Left cardiac atrium (tissue), 4 donors: ENCODE results near the gene YPEL5. TPM values are rescaled to one million over a fixed set of nuclear protein-coding genes. Genes with fewer than 3 reads are reported as not detected.
"Not testable (repeated sequence)": the region's sequence is repeated elsewhere in the genome, so short reads cannot be mapped to it uniquely, and the experiment has no call there.

ENCODE experiments used
- ATAC-seq, 2 donors: fragments of 200-7000 bp; cut with Tn5 transposase; one replicate each; pipeline ENCODE4 v1.9.1; 2020; ENCODE audit warnings: mild to moderate bottlenecking in 2 of 2, moderate library complexity in 2 of 2
- DNase-seq: peaks from one replicate; pipeline ENCODE4 v3.0.0-alpha.2; 2020
- intact Hi-C, 2 donors: fragments of 100-400 bp; cut with DNase I; formaldehyde crosslinking; loops; one replicate each; pipeline versions ENCODE4 v1.14.1 to v1.15.1; 2022 to 2023
- long read RNA-seq: library from polyadenylated mRNA; unstranded; transcript quantifications from one replicate; pipeline ENCODE4 v2.0.0, GENCODE V29; 2021
- total RNA-seq, 2 donors: library from RNA; stranded (reverse); fragmentation: NEBNext Ultra II Directional; extraction: Animal tissue kit (Norgen Biotek cat#: 25700); gene quantifications; one replicate each; pipeline ENCODE4 v1.2.1, GENCODE V29; 2021
- donor health status: DM: no; HTN: yes; CAD: no.
- donor health status: DM: no; HTN: yes; CAD: no; lungs with severe emphysema.
- donor health status: DM: yes; HTN: yes; CAD: no.
- donor health status: Dilated cardiomyopathy.

The YPEL5 gene
- 10 to 100 TPM; 54.0 to 55.2 TPM for total RNA-seq
- long read RNA-seq, transcript YPEL5-202 (4 exons, 2,499 nt), result minor isoform, 5 of 83 reads
- long read RNA-seq, transcript YPEL5-201 (3 exons, 2,182 nt), result major isoform, 65 of 83 reads
- long read RNA-seq, partial matches to known transcripts, result 0 of 83 reads
- long read RNA-seq, other reads (novel, unspliced or antisense), result 9 of 83 reads

GRCh38 chr2:30146337-30147195 is at the start of gene YPEL5:
YPEL5 (plus strand) TSS chr2:30147007; CDS start chr2:30156652, 9,645 bp downstream.
- DNase-seq (peak; percentile 99), ATAC-seq (peak; percentile 97 to 98)
- intact Hi-C loops, result no loop called here

DNA sequence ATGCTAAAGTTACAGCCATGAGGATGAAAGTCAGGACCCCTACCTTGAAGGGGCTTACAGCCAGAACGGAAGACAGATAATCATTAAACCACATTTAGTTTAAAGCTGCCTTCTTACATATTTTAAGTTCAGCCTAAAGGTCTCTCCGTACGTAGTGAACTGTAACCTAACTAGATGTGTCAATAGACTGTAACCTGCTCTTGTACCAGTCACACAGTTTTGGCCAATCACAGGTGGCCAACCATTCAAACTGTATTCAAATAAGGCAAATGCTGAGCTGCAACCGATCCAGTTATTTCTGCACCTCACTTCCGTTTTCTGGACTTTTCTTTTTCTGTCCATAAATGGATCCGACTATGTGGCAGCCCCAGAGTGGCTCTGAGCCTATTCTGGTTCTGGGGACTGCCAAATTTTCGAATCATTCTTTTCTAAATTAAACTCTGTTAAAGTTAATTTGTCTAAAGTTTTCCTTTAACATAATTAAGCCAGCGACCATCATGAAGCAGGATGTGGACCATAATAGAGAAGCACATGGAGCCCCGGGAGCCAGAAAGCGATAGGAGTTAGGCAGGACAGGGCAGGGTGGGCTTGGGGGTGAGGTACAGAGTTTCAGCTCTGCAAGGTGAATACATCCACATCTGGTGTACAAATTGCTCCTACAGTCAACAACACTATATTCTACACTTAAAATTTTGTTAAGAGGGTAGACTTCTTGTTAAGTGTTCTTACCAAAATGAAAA is 48.4 kb upstream of the YPEL5 start:
- ATAC-seq, result no peak

GRCh38 chr2:30099366-30099765 is 47.4 kb upstream of the YPEL5 start:
- intact Hi-C loops, DNase-seq, ATAC-seq: not testable (repeated sequence)

More for the DNA sequence above, 48.4 kb upstream of the YPEL5 start:
- no peak for DNase-seq
- intact Hi-C loops, result no loop called here

GRCh38 chr2:30100691-30101090 is 46.1 kb upstream of the YPEL5 start:
- ATAC-seq, DNase-seq, intact Hi-C loops: not testable (repeated sequence)

DNA sequence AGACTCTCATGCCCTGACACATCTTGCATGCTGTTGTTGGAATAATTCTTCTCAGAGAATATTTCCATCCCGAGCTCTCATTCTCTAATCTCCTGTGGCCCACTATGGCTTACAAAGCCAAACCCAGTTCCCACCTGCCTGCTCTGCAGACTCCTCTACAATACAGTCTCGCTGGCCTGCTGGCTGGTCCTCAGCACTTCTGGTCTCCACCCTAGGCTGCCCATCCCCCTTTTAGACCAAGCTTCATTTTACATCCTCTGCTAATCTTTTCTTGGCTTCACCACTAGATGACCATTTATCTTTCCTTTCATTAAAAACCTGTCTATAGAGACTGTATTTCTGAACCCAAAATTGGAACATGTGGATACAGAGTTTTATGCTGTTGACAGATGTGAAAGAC is 42.5 kb upstream of the YPEL5 start:
- intact Hi-C loops, result no loop called here
- DNase-seq (no peak), ATAC-seq (no peak)

DNA sequence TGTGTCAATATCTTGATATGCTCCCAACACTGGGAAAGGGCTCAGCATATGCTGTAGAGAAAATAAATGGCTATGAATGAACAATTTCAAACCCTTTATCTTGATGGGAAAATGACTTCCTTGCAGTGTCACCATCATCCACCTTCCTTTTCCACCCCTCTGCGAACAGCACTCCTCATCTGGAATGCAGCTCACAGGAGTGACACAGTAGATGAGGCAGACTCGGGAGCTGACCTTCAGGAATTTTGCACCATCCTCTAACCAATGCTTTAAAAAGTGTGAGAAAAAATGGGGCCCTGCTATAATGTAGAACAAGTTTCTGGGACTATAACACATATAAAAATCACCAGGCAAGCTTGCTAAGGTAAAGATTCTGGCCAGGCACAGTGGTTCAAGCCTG is 41.3 kb upstream of the YPEL5 start:
- no peak for DNase-seq
- intact Hi-C loops, result no loop called here
- no peak for ATAC-seq

DNA sequence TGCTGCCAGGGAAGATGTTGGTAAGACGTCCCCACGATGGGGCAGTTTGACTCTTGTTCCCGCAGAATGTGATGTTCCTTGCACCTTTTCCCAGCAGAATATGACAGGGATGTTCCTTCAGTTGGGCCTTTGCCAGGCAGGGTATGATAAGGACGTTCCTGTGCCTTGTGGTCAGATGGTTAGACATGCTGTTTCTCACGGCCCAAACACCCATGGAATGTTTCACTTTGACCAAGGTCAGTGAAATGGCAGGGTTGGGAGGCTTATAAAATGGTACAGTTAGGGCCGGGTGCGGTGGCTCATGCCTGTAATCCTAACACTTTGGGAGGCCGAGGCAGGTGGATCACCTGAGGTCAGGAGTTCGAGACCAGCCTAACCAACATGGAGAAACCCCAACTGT is 40.3 kb upstream of the YPEL5 start:
- ATAC-seq (peak in 1 of 2 donors; percentile 80), DNase-seq (no peak)
- intact Hi-C loops, result no loop called here

- DNase-seq, result no peak
- ATAC-seq, result no peak
- intact Hi-C loops, result no loop called here
Measured at GRCh38 chr2:30108192-30108591, 38.6 kb upstream of the YPEL5 start.

GRCh38 chr2:30108851-30109250 is 38.0 kb upstream of the YPEL5 start:
- ATAC-seq (no peak), DNase-seq (no peak)
- intact Hi-C loops, result no loop called here

DNA sequence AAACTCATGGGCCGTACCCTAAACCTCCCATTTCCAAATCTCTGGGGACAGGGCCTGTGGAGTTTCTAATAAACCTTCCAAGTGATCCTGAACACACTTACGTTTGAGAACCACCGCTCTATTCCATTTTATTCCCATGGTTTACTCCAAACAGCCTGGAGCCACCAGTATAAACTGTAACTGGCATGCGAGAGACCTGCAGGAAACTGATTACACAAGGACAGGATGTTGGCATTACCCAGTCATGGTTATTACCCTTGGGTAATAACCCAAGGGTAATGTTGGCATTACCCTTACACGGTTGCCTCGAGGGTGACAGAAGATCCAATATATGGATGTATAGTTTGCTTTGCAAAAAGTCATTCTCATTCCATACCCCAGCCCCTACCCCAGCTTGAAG is 37.0 kb upstream of the YPEL5 start:
- intact Hi-C loops, result no loop called here
- no peak for ATAC-seq
- DNase-seq, result no peak

- no peak for DNase-seq
- intact Hi-C loops, result no loop called here
- ATAC-seq, result no peak
Measured at GRCh38 chr2:30110773-30111172, 36.0 kb upstream of the YPEL5 start.

DNA sequence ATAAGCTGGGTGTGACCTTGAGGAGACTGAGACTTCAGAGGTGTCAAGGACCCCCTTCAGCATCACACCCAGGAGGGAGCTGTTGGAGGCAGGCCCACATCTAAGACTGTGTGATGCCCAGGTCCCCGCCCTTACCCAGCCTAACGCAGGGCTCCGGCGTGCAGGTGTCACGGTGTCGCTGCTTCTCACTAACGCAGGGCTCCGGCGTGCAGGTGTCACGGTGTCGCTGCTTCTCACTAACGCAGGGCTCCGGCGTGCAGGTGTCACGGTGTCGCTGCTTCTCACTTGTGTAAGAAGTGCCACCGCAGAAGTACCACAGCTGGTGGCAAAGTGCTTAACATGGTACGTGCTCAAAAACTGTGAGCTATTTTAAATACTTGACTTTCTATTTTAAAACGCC is 35.6 kb upstream of the YPEL5 start:
- ATAC-seq, intact Hi-C loops, DNase-seq: not testable (repeated sequence)

DNA sequence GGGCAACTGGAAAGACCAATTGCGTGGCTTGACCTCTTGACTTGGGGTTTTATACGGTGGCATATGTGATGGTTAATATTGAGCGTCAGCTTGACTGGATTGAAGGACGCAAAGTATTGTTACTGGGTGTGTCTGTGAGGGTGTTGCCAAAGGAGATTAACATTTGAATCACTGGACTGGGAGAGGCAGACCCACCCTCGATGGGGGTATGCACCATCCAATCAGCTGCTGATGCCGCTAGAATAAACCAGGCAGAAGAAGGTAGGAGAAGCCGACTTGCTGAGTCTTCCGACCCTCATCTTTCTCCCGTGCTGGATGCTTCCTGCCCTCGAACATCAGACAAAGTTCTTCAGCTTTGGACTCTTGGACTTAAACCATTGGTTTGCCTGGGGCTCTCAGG is 34.2 kb upstream of the YPEL5 start:
- intact Hi-C loops, result no loop called here
- no peak for ATAC-seq
- DNase-seq, result no peak

DNA sequence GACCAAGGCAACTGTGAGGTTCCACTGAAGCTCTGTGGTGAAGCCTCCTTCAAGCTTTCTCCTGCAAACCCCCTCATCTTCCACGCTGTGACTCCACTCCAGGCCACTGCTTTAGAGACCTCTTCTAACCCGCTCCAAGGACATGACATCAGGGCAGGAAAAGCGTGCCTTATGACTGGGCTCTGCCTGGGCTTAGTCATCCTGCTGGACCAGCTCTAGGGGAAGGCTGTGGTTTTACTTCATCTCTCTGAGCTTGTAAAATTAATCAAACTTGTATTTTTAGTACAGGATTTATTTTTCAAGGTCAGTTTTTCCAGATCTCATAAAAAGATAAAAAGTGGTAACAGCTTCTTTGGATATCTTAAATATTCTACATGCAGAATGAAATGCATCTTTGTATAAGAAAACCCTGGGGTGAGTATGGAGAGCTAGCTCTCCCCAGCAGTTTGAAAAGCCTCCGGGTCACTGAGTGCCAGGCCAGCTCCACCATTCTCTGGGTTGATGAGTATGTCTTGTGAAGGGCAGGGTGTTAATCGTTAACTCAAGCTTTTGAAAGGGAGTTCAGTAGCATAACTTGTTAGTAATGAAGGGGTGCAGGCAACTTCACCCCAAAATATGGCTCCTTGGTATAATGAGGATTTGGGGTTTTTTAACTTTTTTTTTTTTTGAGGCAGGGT is 33.1 kb upstream of the YPEL5 start:
- ATAC-seq, result peak in 1 of 2 donors; percentile 56
- no peak for DNase-seq
- intact Hi-C loops, result no loop called here

DNA sequence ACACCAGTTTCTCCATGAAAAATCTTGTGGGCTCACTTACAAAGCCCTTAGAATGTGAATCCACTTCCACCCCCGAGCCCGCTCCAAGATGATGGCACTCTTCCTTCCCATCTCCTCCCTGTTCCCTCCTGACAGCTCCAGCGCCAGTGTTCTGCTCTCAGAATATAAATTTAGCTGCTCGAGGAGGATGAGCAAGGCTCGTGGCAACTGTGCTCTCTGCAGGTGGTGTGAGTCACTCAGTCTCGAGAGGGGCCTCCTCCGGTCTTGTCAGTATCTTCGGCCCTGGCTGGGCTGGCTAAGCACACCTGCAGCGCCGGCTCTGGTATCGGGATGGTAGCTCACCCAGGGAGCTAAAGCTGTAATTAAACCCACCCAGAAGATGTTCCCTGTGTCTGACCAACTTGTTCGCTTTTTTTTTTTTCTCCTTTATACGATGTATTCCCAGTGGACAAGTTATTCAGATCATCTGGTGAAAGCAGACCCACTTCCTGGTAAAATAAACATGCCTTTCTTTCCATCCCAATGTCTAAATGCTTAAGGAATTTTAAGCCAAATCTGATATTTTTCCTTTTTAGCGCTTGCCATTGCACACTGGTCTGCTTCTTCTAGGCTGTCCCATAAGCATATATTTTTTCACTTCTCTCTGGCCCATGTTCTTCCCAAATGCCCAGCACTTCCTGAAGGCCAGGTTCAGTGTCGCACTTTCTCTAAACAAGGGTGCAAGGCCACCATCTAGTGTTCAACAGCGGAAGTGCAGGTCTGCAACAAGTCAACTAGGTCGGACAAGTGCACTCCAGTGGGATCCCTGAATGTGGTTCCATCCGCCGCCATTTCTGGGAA is 31.4 kb upstream of the YPEL5 start:
- intact Hi-C loops, result loop anchor here in 1 of 2 donors (1.0 kb wide), 1 partner anchor 25 kb away; no protein-coding TSS in a partner anchor
- ATAC-seq (peak; percentile 83 to 87), DNase-seq (peak; percentile 73)

GRCh38 chr2:30115981-30116285 is 30.9 kb upstream of the YPEL5 start:
- ATAC-seq (no peak), DNase-seq (no peak)
- intact Hi-C loops, result loop anchor here in 1 of 2 donors (1.0 kb wide), 1 partner anchor 26 kb away; no protein-coding TSS in a partner anchor

DNA sequence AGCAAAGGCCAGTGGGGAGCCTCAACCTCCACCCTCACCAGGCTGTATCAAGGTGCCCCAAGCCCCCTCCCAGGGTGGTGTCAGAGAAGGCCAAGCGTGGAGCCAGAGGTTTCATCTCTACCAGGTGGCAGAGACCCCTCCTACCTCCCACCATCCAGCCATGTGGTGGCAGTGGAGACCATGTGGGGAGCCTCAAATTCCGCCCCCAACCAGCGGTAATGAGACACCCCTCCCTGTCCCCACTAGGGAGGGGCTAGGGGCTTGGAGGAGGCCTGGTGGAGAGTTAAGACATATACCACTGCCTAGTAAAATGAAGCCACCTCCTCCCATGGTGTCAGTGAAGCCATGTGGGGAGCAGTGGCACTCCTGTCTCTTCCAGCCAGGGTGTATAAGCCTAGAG is 24.4 kb upstream of the YPEL5 start:
- ATAC-seq (no peak), DNase-seq (no peak)
- intact Hi-C loops, result no loop called here

GRCh38 chr2:30127016-30127893 is 19.6 kb upstream of the YPEL5 start:
- intact Hi-C loops, result no loop called here
- ATAC-seq (peak in 1 of 2 donors; percentile 36), DNase-seq (no peak)
